HG03565 (cell line): ENCODE results near the gene HMG20A.

Experiments
- ATAC-seq: cut with Tn5 transposase; IDR thresholded peaks from one replicate; pipeline ENCODE4 v1.9.1; 2021; ENCODE audit warnings: mild to moderate bottlenecking, moderate library complexity; ENCODE audit not compliant: unreplicated experiment

The HMG20A gene

DNA sequence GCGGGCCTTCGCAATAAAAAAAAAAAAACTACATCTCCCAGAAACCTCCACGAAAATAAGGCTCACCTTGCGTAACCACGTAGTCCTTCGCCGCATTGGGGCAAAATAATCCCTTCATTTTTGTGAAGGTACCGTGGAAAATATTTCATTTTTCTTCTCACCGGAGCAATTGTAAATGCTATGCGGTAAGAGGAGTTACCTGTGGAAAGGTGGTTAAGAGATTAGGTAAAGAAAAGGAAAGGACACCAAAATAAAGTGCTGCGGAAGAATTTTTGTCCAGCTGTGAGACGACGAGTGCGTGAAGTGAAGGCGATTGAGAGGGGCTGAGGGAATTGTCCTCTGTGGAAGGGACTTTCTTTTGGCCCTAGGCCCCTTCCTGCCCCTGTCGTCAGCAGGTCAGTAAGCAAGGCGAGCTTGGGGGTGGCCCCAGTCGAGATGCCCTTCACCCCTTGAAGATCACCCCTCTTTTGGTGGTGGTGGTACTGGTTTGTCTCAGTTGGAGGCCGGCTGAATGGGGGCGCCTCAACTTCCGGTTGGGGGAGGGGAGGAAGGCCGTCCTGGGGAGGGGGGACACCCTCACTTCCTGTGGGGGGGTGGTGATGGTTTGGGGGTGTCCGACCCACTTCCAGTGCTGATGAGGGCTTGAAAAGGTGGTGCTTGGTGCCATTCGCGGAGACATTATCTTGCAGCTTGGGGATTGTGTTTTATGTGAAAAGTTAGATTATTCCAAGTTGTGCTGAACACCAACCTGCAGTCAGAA, at the start of gene HMG20A:
Gene HMG20A, plus strand, starts transcription at position 279 of the 760 bp plus-strand sequence. CDS start 37,520 bp downstream, outside the sequence.
- peak; percentile 35 for ATAC-seq

- ATAC-seq = no peak
Measured at GRCh38 chr15:77371850-77372563, 48.7 kb upstream of the HMG20A start.

- ATAC-seq = no peak
Measured at GRCh38 chr15:77373441-77373840, 47.2 kb upstream of the HMG20A start.

DNA sequence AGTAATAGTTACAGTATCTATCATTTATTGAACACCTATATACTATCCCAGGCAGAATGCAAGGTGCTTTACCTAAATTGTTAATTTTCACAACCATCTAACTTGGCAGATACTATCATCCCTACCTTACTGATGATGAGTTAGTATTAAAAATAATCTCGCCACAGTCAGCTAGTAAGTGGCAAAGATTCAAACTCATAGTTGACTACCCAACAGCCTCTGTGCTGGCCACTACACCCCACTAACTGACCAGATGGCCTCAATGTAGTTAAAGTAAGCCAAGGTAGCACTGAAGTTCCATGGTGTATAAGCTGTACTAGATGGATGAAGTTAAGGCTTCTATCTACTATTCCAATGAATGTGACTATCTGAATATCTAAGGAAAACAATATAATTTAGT, 45.6 kb upstream of the HMG20A start:
- ATAC-seq = no peak

DNA sequence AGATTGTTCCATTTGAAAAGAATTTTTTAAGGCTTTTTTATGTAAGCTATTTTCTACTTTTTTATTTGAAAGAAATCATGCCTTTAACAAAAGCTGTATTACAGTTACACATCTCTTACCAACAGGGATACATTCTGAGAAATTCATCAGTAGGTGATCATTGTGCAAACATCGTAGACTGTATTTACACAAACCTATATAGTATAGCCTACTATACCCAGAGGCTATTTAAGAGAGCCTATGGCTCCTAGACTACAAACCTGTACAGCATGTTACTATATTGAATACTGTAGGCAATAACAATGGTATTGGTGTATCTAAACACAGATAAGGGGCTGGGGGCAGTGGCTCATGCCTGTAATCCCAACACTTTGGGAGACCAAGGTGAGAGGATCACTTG, 43.9 kb upstream of the HMG20A start:
- ATAC-seq = no peak

- no peak for ATAC-seq
Measured at GRCh38 chr15:77380033-77380432, 40.7 kb upstream of the HMG20A start.

- no peak for ATAC-seq
Measured at GRCh38 chr15:77384086-77384485, 36.6 kb upstream of the HMG20A start.

DNA sequence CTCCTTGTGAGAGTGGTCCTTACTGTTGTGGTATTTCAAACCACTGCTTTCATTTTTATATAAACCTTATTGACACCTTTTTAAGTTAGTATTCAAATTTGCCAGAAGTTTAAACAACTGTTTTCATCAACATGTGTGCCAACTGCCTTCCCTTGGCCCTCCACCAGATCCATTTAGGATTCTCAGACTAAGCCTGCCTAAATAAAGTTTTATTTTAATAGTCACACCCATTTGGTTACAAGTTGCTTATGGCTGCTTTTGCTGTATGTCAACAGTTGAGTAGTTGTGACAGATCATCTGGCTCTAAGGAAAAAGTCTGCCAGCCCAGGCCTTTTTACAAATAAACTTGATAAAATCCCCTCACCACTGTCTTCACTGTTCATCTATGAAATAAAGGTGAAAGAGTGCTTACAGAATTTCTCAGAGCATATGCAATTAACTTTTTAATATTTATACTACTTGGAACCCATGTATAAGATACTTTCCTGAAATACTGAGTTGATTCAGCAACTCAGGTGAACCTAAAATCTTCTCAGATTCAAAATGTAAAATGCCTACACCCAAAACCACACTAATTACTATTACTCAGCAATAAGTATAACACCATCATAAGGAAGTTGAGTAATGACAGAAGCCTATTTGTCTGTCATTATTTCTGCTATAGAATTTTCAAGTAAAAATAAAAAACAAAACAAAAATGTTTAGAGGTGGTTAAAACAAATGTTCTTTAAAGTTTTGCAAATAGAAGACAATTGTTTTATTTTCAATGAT, 35.9 kb upstream of the HMG20A start:
- no peak for ATAC-seq

- no peak for ATAC-seq
Measured at GRCh38 chr15:77386626-77387025, 34.1 kb upstream of the HMG20A start.

DNA sequence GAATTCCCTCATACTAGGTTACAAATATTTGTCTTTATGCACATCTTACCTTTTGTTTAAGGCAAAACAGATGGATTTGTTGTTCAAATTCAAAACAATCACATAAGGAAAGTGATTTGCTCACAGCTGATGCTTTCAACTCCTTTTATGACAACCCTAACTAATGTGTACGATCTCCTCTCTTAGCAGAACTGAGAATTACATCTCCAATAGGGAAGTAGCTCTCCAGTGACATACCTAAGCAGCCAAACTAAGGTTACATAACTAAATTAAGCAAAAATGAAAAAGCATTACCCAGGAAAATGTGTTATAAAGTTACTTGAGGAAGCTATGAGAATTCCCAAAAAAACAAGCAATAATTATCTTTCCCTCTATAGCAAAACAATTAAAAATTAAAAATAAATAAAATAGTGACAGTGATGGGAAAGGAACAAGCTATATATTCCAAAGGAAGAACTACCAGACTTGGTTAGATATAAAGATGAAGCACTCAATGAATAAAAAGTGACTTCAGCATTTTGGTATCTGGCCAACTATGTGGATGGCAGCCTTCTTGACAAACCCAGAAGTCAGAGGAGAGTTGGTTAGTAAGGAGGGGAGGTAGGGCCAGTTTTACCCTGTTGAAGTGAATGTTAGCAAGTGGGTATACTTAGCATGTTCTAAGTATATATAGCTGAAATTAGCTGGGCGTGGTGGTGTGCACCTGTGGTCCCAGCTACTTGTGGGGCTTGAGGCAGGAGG, 33.2 kb upstream of the HMG20A start:
- no peak for ATAC-seq

DNA sequence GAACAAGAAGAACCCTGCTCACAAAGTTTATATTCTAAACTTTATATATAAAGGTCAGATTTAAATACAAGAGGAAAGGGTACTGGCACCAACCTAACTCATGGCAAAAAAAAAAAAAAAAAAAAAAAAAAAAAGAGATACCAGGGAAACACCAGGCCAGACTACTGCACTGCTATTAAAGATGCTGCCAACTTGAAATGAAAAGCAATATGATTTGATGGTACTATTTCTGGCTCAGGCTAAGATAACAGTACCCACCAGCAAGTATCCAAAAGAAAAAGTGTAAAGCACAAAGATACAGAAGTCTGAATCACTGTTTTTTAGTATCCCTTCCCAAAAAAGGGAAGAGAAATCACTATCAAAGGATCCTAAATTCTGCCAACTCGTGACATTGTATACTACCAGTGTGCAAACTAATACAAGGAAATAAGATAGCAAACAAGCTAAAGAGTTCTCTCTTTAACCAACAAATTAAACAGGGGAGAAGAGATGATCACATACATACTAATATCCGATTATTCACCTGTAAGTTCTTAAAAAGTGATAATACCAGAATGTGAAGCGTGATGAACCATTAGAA, 29.2 kb upstream of the HMG20A start:
- ATAC-seq = no peak

- ATAC-seq = no peak
Measured at GRCh38 chr15:77392762-77393470, 27.8 kb upstream of the HMG20A start.

GRCh38 chr15:77393471-77393840, 27.2 kb upstream of the HMG20A start:
- ATAC-seq = no peak

DNA sequence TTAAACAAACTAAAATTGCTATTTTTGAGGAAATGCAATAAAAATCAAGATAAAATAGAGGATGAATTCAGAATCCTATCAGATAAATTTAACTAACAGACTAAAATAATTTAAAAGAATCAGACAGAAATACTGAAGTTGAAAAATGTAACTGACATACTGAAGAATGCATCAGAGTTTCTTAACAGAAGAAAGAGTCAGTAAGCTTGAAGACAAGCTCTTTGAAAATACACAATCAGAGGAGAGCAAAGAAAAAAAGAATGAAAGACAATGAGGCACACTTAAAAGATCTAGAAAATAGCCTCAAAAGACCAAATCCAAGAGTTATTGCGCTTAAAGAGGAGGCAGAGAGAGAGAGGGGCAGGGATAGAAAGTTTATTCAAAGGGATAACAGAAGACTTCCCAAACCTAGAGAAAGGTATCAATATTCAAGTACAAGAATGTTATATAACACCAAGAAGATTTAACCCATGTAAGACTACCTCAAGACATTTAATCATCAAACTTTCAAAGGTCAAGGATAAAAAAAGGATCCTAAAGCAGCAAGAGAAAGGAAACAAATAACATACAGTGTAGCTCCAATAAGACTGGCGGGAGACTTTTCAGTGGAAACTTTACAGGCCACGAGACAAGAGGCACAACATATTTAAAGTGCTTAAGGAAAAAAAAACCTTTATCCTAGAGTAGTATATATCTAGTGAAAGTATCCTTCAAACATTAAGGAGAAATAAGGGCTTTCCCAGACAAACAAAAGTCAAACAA, 25.5 kb upstream of the HMG20A start:
- no peak for ATAC-seq

DNA sequence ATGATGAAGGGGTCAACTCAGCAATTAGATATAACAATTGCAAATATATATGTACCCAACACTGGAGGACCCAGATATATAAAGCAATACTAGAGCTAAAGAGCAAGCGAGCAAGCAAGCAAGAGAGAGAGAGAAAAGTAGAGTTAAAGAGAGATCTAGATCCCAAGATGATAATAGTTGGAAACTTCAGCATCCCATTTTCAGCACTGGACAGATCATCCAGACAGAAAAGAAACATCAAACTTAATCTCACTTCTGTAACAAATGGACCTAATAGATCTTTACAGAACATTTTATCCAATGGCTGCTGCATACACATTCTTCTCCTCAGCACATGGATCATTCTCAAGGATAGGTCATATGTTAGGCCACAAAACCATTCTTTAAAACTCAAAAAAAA, 24.0 kb upstream of the HMG20A start:
- no peak for ATAC-seq

DNA sequence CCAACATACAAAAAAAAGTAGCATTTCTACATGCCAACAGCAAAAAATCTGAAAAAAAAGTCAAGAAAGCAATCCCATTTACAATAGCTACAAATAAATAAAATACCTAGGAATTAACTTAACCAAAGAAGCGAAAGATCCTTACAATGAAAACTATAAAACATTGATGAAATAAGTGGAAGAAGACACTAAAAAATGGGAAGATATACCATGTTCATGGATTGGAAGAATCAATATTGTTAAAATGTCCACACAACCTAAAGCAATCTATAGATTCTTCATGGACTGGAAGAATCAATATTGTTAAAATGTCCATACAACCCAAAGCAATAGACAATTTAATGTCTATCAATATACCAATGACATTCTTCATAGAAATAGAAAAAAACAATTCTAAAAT, 21.8 kb upstream of the HMG20A start:
- ATAC-seq = no peak

DNA sequence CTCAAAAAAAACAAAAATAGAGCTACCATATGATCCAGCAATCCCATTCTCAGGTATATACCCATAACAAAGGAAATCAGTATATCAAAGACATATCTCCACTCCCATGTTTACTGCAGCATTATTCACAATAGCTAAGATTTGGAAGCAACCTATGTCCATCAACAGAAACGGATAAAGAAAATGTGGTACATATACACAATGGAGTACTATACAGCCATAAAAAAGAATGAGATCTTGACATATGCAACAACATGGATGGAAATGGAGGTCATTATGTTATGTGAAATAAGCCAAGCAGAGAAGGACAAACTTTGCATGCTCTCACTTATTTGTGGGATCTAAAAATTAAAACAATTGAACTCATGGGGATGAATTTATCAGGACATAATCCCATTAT, 20.4 kb upstream of the HMG20A start:
- ATAC-seq = no peak

DNA sequence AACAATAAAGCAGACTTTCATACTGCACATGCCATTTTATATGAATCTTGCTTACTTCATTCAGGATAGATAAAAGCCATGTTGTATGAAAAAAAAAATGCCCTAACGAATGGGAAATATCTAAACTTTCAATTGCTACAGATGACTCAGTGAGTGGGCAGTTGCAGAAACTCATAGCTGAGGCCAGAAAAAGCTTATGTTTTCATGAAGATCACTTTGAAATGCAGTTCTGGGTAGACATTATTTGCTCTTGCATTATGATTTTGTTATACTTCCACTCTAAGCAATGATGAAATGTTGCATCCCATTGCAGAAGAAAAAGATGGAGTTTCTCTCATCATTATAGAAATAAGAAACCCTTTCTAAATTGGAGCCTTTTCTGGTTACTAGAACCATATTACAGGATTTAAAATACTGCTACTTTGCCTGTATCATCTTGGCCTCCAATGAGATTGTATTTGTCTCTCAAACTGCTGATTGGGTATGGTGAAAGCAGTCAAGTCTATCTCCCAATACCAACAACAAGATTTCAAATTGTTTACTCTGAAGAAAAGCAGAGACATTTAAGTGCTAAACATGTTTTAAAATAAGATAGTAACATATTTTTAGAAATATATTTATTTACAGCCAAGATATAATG, 17.8 kb upstream of the HMG20A start:
- ATAC-seq = no peak
